NCI-H82 treated with DMSO at 0.1 percent for 48 hours (cell line): Measurements from ENCODE around the gene GJB4.
"Not testable (repeated sequence)": the region's sequence is repeated elsewhere in the genome, so short reads cannot be mapped to it uniquely, and the experiment has no call there.

Source experiments
- DNase-seq: peaks from one replicate; lab custom pipeline; 2025; ENCODE audit not compliant: unreplicated experiment; lab: John Stamatoyannopoulos, UW

GJB4 gene

GRCh38 chr1:34746785-34747637 lies 12.5 kb upstream of the GJB4 start:
- no peak for DNase-seq

GRCh38 chr1:34747638-34747941 lies 11.9 kb upstream of the GJB4 start:
- no peak for DNase-seq

DNA sequence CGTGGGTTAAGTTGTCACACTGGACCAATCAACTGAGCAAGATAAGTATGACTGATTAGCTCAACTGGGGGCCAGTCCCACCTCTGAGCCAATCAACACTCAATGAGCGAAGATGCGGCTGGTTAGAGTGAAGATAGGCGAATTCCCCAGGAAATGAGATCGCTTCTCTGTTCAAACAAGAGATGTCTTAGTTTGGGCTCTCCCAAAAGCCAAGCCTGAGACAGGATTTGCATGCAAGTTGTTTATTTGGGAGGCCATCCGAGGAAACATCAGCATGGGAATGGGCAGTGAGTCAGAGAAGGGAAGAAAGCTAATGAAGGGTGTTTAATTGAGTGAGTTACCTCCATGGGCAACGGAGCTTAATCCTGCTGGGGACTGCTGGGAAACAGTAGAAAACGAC lies 9.5 kb upstream of the GJB4 start:
- DNase-seq = no peak

- DNase-seq = no peak
These were observed 8.9 kb upstream of the GJB4 start for GRCh38 chr1:34750610-34751009.

DNA sequence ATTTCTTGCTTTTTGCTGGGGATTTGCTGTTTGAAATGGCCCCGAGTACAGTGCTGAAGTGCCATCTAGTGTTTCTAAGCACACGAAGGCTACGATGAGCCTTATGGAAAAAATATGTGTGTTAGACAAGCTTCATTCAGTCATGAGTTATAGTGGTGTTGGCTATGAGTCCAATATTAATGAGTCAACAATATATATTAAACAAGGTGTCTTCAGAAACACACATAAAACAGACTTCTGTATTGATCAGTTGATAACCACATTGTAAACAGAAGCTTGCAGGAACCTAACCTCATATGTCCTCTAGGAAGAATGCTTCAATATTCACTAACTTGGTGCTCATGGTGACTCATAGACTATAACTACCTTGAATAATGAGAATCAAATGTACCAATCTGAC lies 6.4 kb upstream of the GJB4 start:
- DNase-seq = no peak

GRCh38 chr1:34754964-34755637 lies 4.4 kb upstream of the GJB4 start, which contains the start of gene GJB5:
Gene GJB5, plus strand, starts transcription at chr1:34755047. Its CDS starts 2,284 bp downstream, at chr1:34757331.
- DNase-seq = no peak

DNA sequence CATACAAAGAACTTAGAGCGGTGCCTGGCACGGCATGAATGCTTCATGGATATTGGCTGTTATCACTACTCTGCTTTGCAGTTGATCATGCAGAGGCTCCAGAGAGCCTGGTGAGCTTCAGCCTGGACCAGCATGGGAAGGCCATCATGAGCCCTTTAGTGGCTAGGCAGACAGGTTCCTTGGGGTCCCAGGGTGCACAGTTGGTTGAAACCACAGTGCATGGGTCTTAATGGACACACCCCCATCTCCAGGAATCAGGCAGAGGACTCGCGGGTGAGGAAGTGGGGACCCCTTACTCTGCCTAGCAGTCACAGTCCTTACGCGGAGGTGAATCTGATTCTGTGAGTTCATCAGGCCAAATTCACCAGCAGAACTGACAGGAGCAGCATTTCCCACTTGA lies 3.6 kb upstream of the GJB4 start:
- no peak for DNase-seq

- no peak for DNase-seq
These were observed 2.2 kb upstream of the GJB4 start for GRCh38 chr1:34757386-34757785.

DNA sequence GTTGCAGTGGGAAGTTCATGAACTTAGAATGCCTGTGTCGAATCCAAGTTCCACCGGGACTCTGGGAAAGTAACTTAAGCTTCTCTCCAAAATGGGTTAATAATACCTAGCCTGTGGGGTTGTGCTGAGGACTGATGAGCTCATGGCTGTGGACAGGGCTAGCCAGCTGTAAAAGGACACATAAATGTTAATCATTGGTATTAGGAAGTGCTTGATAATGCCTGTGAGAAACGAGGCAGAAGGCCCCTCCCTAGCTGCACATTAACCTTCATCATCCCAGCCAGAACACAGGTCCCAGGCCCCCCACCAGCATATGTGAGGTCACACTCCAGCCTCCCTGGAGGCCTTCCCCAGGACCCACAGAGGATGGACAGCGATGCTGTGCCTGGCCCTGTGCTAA lies 789 bp upstream of the GJB4 start:
- no peak for DNase-seq

DNA sequence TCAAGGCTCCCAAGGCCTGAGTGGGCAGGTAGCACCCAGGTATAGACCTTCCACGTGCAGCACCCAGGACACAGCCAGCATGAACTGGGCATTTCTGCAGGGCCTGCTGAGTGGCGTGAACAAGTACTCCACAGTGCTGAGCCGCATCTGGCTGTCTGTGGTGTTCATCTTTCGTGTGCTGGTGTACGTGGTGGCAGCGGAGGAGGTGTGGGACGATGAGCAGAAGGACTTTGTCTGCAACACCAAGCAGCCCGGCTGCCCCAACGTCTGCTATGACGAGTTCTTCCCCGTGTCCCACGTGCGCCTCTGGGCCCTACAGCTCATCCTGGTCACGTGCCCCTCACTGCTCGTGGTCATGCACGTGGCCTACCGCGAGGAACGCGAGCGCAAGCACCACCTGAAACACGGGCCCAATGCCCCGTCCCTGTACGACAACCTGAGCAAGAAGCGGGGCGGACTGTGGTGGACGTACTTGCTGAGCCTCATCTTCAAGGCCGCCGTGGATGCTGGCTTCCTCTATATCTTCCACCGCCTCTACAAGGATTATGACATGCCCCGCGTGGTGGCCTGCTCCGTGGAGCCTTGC lies 1.7 kb downstream of the GJB4 start:
- no peak for DNase-seq

DNA sequence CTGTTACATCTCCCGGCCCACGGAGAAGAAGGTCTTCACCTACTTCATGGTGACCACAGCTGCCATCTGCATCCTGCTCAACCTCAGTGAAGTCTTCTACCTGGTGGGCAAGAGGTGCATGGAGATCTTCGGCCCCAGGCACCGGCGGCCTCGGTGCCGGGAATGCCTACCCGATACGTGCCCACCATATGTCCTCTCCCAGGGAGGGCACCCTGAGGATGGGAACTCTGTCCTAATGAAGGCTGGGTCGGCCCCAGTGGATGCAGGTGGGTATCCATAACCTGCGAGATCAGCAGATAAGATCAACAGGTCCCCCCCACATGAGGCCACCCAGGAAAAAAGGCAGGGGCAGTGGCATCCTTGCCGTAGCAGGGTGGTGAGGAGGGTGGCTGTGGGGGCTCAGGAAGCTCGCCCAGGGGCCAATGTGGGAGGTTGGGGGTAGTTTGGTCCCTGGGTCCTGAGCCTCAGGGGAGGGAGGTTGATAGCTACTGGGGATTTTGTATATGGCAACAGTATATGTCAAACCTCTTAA lies 2.3 kb downstream of the GJB4 start:
- DNase-seq = no peak

GRCh38 chr1:34762474-34763141 lies 3.1 kb downstream of the GJB4 start:
- no peak for DNase-seq

DNA sequence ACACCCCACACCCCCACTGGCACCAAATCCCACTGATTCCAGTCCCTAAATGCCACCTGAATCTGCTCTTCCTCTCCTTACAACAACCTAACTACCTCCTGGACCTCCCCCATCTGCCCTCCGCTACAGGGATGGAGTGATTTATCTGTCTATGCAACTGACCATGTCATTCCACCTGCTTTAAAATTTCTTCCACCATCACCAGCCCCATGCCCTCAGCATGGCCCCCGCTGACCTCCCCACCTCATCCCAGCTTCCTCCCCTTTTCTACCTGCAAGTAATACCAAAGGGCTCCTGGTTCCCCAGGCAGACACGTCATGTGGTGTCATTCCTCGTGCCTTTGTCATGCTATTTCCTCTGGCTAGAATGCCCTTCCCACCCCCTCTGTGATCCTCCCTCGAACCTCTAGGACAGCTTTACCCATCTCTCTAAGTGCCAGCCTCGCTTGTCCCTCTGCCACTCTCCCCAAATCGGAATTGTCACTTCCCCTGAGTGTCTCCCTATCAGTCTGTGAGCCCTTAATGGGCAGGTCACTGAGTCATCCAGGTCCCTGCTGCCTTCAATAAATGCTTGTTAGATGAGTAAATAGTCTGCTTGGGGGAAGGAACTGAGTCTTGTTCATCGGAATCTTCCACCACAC lies 3.7 kb downstream of the GJB4 start:
- DNase-seq = no peak

- DNase-seq = no peak
These were observed 9.3 kb downstream of the GJB4 start for GRCh38 chr1:34768856-34769255.

- DNase-seq = no peak
These were observed 11.5 kb downstream of the GJB4 start for GRCh38 chr1:34770891-34771504.

GRCh38 chr1:34771573-34772371 lies 12.2 kb downstream of the GJB4 start:
- DNase-seq = no peak

DNA sequence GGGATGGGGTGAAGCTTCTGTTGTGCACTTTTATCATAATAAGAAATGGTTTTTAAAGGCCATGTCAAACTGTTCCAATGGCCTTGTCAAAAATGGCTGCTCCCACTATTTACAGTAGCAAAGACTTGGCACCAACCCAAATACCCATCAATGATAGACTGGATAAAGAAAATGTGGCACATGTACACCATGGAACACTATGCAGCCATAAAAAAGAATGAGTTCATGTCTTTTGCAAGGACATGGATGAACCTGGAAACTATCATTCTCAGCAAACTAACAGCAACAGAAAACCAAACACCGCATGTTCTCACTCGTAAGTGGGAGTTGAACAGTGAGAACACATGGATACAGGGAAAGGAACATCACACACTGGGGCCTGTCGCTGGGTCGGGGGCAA lies 13.6 kb downstream of the GJB4 start:
- DNase-seq = not testable (repeated sequence)

DNA sequence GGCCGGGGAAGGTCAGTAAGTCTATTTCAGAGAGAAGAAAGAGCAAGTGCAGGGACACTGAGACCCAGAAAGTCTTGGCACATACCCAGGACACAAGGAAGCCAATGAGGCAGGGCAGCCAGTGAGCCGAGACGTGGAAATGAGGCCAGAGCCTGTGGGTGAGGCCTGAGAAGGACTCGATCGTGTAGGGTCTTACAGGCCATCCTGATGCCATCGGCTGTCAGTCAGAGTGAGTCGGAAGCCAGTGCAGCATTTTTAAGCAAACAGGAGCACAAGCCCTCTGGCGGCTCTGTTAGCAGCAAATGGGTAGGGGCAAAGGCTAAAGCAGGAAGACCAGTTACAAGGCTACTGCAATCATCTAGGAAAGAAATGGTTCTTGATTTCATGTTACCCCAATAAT lies 15.4 kb downstream of the GJB4 start:
- no peak for DNase-seq

GRCh38 chr1:34776911-34777310 lies 17.4 kb downstream of the GJB4 start:
- DNase-seq = no peak
